HG03571 (cell line): ENCODE measurements around the gene CORIN.

ENCODE experiments used
- ATAC-seq: cut with Tn5 transposase; IDR thresholded peaks from one replicate; pipeline ENCODE4 v1.9.1; 2021; ENCODE audit not compliant: unreplicated experiment

CORIN gene

GRCh38 chr4:47837908-47838294, at the start of gene CORIN:
TSS of gene CORIN (minus strand) at chr4:47838067. CDS start at chr4:47837949, 118 bp downstream.
- no peak for ATAC-seq

DNA sequence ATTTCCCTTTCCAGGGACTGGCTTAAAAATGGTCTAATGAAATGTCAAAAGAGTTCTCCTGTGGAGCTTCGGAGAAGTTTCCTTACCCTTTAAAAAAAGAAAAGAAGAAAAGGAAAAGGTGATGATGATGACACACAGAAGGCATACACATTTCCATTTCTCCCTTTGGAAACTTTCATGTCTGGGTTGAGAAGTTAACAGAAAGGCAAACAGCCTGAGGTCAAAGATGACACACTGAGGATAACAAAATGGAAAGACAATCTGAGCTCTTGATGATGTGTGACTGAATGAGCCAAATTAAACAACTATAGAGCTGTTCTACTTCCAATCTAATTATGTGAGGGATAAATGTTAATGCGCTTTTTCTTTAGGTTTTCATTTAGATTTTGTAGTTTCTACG, 44.4 kb upstream of the CORIN start:
- ATAC-seq, result no peak

DNA sequence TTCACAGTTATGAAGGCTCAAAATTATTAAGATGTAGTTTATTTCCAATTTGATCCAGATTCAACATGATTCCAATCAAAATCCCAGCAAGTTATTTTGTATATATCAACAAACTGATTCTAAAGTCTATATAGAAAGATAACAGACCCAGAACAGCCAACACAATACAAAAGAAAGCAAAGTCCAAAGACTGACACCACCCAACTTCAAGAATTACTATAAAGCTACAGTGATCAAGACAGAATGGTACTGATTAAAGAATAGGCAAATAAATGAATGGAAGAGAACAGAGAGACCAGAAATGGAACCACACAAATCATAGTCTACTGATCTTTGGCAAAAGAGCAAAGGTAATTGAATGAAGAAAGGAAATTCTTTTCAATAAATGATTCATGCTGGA, 41.6 kb upstream of the CORIN start:
- no peak for ATAC-seq

DNA sequence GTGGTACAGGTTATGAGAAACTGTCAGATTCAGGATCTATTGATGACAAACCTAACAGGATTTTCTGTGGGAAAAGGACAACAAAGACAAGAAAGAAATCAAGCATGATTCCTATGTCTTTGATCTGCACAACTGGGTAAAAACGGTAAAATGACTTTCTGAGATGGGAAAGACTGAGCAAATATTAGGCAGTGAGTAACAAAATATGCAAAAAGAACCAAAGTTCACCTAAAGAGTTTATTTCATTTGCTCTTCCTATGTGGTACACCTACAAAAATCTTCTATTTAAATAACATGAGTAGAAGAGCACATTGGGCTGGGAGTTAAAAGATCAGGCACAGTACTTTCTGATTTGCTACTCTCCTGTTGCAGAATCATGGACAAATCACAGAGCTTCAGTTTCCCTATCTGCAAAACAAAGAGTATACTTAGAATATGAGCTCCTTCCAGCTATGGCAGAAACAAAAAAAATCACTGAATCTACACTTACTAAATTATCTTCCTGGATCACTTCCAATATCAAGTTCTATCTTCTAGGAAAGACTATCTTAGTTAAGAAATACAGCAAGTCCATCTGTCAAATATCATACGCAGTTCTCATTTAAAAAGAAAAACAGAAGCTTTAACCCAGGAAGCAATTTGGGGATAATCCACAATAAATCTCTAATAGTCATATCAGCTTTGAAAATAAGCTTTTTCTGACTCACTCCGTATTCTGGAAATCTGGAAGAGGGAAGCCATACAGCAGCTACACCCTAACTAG, 39.1 kb upstream of the CORIN start:
- no peak for ATAC-seq

DNA sequence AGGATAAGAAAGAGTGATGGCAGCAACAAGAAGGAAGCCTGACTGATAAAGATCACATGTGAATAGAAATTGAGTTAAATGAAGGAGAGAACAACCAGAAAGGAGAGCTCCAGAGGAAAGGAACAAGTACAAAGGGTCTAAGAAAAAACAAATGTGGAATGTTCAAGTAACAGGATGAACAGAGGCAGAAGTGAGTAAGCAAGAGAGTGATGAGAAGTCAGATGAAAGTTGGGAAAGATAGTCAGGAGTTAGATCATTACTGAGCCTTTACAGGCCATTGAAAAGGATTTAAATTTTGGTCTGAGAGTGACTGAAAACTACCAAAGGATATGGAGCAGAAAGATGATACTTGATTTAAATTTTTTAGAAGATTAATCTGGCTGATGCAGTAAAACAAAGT, 38.4 kb upstream of the CORIN start:
- no peak for ATAC-seq

DNA sequence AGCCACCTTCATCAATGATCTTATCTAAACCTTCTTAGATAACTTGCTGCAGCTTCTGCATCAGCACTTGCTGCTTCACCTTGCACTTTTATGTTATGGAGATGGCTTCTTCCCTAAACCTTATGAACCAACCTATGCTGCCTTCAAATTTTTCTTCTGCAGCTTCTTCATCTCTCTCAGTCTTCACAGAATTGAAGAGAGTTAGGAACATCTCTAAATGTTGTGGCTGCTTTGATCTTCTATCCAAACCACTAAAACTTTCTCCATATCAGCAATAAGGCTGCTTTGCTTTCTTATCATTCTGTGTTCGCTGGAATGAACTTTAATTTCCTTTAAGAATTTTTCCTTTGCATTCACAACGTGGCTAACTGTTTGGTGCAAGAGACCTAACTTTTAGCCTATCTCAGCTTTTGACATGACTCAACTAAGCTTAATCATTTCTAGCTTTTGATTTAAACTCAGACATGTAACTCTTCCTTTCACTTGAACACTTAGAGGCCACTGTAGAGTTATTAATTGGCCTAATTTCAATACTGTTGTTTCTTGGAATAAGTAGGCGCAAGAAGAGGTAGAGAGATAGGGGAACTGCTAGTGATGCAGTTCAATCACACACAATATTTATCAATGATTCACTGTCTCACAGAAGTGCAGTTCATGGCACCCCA, 36.1 kb upstream of the CORIN start:
- no peak for ATAC-seq

GRCh38 chr4:47863486-47863885, 25.6 kb upstream of the CORIN start:
- no peak for ATAC-seq

DNA sequence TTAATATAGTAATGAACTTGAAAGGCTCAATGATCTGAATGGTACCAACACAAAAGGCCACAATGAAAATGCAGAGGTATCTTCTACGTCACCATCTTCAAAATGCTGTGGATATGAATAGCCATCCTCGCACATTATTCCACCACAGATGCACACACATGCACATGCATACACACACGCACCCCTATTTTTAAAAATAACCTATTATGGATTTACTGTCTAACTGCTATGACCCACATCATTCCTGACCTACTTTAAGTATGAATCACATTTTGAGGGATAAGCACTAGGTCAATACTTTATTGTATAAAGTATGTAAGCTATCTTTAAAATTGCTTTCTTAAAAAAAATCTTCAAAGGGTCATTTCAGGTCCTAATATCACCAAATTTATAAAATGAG, 24.4 kb upstream of the CORIN start:
- no peak for ATAC-seq

- ATAC-seq, result no peak
Measured at GRCh38 chr4:47860305-47860704, 22.4 kb upstream of the CORIN start.

DNA sequence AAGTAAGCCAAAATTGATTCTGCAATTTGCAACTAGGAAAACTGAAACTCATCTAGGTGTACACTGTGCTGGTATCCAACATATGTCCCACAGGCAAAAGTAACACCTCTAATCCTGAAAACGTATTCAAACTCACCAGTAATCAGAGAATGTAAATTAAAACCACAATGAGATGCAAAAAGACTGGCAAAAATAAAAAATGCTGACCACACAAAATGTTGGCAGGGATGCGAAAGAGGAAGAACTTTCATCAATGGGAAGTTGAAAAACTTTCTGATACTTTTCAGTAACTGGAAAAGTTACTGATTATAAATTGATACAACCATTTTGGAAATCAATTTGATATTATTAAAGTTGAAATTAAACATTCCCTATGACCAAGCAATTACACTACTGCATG, 20.1 kb upstream of the CORIN start:
- ATAC-seq, result no peak

- ATAC-seq, result no peak
Measured at GRCh38 chr4:47856713-47857112, 18.8 kb upstream of the CORIN start.

- ATAC-seq, result no peak
Measured at GRCh38 chr4:47855350-47855749, 17.5 kb upstream of the CORIN start.

DNA sequence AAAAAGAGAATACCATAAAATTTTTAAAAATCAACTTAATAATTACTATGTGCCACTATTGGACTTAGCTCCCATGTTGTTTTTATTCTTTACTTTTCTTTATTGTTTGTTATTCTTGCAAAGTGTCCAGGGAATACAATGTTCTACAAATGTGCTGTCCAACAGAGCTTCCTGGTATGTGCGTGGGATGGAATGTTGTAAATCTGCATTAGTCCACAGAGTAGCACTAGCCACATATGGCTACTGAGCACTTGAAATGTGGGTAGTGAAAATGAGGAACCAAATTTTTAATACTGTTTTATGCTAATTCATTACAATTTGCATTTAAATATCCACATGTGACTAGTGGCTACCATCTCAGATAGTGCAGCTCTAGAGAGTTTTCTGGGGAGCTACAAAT, 14.3 kb upstream of the CORIN start:
- ATAC-seq, result no peak

DNA sequence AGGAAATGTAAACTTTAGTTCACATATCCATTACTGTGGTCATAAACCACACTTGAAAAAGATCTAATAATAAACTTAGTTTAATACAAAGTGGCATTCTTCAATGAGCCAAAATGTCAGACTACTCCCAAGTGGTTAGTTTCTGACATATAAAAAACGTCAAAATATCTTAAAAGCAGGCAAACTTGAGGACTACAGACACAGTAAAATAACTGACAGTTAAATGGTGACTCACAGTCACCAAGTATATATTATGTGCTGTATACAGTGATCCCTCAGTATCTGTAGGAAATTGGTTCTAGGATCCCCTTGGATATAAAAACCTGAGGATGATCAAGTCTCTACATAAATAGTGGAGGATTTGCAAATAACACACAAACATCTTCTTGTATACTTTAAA, 11.6 kb upstream of the CORIN start:
- ATAC-seq, result no peak

- no peak for ATAC-seq
Measured at GRCh38 chr4:47848041-47848440, 10.2 kb upstream of the CORIN start.

GRCh38 chr4:47842985-47843384, 5.1 kb upstream of the CORIN start:
- no peak for ATAC-seq

- ATAC-seq, result no peak
Measured at GRCh38 chr4:47840291-47840690, 2.4 kb upstream of the CORIN start.

GRCh38 chr4:47839259-47839658, 1.4 kb upstream of the CORIN start:
- ATAC-seq, result peak; percentile 45

DNA sequence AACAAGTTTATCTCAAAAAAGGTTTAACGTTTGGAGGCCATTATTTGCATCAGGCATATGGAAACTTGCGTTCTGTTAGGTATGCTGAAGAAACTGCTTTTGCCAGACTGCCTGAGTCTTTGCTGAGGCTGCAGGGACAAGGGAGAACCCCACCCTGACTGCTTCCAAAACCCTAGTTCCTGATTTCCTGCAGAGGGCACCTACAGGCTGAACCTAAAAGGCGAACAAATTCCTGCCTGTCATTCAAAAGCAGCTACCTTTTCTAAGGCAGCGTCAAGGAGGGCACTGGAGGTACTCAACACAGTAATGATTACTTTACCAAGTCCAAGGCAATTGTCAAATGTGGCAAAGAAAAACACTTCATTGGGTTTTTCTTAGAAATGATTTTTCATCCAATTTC, 578 bp upstream of the CORIN start:
- ATAC-seq, result no peak

GRCh38 chr4:47837094-47837907, 566 bp downstream of the CORIN start:
- peak; percentile 60 for ATAC-seq

DNA sequence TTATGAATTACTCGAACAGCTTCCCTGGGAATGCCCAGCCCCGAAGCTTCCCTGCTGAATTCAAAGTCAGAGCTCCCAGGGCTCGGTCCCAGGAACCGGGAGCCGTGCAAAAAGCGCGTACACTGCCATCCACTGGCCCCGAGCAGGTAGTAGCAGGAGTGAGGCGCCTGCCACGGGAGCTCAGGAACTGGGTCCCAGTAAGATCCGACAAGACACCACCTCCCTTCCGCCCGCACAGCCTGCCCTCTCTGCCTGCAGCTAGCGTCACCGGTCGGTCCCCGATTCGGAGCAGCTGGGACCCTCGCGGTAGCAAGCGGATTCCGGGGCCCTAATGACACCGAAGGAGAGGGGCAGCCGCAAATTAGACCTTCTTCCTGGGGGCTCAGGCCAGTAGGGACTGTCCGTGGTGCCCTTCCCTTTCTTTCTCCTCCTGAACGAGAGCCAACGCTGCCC, 1.2 kb downstream of the CORIN start:
- ATAC-seq, result peak; percentile 84

DNA sequence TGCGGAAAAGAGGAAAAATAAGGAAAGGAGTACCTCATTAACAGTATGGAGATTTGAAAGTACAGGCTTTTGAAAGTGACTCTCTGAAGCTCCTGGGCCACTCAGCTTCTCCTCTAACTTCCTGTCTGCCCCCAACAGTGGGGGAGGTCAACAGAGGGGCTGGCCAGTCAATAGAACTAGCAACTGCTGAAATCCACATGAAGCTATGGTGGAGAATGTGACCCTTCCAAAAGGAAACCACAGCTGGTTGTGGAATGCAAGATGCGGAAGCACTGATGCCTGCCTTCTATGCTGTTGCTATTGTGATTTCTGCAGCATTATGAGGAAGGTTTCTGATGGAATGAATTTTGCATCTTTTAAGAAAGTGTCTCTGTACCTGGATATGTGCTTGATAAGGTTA, 2.4 kb downstream of the CORIN start:
- no peak for ATAC-seq
